NCI-H82 treated with DMSO at 0.1 percent for 48 hours (cell line): ENCODE measurements around the gene ST3GAL4.
"Not testable (repeated sequence)": the region's sequence is repeated elsewhere in the genome, so short reads cannot be mapped to it uniquely, and the experiment has no call there.

Source experiments
- DNase-seq: peaks from one replicate; lab custom pipeline; 2025; ENCODE audit not compliant: unreplicated experiment; lab: John Stamatoyannopoulos, UW

Gene ST3GAL4

DNA sequence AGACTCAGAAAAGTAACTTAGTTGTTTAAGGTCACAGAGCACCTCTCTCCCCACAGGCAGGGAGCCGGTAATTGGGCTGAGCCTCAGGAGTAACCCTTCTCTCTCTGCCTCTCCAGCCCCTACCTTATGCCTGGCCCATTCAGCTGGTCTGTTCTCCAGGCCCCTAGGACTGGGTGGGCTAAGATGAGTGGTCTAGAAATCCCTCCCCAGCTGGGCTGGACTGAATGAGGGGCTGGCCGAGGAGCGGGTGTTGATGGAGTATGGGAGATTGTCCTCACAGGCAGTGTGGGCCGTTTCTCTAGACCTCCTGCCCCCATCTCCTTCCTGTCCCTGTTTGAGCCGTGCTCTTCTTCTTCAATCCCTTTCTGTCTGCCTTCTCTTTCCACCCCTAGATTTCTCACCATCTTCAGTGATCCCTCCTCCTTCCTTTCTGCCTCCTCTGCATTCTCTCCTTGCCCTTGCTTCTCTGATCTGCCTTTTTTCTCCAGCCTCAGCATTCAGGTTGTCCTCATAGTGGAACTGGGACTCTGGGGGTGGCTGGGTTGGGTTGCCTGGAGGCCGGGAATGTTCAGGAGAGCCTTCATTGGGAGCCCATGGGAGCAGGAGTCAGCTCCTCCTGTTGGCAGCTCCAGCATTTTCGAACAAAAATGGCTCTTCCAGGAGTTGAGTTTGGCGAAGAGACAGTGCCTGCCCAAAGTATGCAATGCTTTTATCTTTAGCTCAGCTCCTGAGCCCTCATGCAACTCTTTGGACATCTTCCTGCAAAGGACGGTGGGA, 7.6 kb downstream of the ST3GAL4 start:
- no peak for DNase-seq

DNA sequence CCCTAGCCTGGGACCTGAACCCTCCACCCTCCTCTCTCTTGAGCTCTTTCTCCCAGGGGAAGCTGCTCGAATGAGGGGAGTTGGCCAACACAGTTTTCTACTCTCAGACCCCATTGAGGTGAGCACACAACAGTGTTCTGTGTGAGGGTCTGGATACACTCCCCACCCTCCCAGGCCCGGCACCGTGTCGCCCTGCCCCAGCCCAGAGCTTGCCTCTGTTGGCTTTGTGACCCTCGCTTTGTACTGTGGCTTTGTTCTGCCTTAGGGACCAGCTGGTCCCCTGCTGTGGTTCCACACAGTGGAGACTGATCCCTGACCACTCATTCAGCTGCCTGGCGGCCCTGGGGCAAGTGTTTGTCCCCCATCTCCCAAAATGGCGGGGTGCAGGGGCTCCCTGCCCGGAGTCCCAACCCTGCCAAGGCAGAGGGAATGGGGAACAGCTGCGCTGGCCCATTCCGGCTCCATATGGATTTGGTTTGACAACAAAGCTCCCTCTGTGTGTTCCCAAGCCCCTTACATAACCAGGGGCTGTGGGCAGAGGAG, 8.3 kb downstream of the ST3GAL4 start:
- no peak for DNase-seq

DNA sequence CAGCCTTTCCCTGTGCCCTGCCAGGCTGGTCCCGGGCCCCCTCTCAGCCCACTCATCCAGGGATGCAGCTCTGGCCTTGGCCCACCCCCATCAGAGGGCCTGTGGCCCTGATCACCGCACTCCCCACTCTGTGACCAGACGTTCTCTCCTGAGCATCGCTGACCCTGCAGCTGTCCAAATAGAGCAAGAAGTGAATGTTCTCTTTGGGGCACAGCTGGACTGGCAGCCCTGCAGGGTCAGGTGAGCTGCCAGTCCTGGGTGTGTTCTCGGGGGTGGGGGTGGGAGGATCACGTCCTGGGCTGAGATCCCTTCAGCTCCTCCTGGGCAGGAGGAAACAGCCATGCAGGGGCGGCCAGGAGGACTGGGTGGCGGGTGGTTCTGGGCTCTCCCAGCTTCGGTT, 9.2 kb downstream of the ST3GAL4 start:
- not testable (repeated sequence) for DNase-seq

DNA sequence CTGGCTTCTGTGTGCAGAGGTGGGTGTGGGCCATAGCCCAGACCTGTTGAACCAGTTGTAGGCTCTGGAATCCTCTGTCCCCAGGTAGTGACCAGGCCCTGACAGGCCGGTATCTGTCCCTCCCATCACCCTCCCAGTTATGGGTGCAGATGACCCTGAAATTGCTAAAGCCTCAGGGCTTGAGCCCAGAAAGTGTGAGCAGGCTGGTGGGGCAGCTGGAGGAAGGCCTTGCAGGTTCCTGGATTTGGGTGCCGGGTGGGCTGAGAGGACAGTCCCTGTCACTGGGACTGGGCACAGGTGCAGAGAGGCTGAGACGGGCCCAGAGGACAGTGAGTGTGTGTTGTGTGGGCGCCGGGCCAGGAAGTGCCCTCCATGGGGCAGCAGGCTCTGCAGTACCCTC, 10.0 kb downstream of the ST3GAL4 start:
- DNase-seq, result not testable (repeated sequence)

DNA sequence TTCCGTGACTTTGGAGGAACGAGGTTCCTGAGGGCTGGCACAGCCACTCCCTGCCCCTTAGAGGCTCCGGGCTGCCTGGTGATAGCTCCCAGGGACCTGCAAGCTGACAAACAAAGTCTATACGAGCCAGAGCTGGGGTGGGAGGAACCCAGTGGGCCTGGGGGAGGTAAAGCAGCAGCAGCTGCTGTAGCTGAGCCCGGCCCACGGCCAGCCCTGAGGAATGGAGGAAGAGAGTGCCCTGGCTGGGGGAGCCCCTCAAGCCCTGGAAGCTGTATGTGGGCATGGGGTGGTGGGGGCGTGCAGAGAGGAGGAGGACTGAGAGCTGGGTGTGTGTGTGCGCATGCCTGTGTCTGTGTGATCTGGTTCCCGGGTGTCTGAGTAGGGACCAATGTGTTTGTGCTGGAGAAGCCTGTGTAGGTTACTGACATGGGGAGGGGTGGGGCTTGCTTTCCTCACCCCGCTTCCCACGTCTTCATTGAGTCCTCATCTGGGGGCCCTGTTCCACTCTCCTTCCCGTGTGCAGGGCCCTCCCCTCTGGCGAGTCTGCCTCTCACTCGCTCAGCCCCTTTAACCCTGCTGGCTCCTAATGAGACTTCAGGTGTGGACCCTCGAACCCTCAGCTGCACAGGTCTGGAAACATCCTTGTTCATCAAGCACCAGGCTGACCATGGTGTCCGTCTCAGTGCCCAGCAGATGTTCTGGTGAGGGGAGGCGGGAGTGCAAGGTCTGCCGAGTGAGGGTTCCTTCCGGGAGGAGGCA, 10.8 kb downstream of the ST3GAL4 start:
- no peak for DNase-seq

DNA sequence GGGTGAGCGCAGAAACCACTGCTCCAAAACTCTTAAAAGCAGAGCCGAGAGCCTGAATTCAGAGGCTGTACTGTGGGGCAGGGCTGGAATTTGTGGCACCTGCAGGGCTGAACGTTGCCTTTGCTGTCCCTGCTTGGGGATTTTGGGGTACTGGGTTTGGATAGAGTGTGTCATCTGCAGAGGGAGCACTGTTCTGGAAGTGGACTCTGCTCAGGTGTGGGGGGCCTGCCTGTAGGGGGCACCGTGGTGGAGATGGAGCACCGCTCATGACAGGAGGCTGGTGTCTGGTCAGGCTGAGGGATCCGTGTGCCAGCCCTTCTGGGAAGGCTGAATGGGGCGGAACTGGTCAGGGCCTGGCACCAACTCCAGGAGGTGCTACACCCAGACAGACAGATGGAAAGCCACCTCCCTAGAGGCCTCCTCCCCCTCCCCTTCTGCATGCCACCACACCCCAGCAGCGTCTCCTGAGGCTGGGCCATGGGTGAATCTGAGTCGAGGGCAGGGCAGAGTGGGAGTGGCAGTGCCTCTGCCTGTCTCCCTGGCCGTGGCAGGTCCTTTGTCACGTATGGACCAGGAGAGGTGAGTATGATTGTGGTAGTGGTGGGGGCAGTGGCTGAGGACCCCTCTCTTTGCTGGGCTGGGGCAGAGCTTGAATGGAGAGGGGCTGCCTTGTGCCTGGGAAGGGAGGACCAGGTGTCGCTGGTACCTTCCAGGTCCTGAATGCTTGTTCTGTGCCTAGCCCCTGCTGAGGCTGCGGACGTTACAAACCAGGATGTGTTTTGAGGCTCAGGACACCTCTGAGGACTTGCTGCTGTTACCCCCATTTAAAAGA, 11.6 kb downstream of the ST3GAL4 start:
- DNase-seq, result not testable (repeated sequence)

DNA sequence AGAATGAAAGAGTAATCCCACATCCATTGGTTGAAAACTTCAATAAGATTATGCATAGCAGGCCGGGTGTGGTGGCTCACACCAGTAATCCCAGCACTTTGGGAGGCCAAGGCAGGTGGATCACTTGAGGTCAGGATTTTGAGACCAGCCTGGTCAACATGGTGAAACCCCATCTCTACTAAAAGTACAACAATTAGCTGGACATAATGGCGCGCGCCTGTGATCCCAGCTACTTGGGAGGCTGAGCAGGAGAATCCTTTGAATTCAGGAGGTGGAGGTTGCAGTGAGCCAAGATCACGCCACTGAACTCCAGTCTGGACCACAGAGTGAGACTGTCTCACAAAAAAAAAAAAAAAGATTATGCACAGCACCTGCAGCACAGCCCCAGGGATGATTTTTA, 12.3 kb downstream of the ST3GAL4 start:
- not testable (repeated sequence) for DNase-seq

DNA sequence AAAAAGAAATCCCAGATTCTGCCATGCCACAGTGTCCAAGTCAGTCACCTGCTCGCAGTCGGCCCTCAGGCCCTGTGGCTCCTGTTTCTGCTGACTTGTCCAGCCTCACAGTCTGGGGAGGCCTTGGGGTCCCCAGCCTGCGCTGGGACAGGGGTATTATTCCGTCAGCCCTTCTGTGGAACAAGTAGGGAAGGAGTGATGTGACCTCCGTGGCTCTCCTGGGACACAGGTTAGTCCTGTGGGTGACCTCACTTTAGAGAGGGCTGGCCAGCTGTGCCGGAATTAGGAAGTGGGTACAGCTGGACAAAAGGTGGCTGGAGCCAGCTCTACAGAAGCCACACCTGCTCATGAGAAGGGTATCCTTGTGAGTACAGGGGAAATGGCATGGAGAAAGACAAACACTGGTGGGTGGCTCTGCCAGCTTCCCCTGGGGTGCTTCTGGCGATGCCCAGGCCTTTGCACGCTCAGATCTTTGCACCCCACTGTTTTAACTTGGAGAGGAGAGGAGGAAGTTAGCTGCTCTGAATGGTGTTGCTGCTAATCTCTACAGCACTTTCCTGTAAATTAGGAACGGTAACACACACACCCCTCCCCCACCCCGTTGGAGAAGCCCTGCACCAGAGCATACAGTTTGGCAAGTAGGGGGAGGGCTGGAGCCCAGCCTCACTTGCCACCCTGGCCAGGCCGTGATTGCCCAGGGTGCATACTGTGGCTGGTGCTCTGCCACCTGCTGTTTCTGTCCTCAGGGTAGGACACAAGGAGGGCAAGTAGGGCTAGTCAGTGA, 13.0 kb downstream of the ST3GAL4 start:
- not testable (repeated sequence) for DNase-seq

DNA sequence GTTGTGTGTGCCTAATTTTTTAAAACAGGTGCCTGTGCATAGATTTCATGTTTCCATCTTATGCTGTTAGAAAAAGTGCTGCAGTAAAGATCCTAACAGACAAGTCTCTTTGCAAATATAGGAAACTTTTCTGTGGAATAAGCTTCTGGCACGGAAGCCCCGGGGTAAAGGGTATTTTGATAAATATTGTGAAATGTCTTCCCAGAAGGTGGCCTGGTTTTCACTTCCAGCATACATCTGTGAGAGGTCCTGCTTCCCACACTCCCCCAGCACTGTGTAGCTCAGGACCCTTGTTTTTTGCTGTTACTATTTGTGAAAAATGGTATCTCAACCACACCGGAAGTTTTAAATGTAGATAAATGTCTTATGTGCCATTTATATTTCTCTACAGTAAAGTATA, 14.5 kb downstream of the ST3GAL4 start:
- no peak for DNase-seq

DNA sequence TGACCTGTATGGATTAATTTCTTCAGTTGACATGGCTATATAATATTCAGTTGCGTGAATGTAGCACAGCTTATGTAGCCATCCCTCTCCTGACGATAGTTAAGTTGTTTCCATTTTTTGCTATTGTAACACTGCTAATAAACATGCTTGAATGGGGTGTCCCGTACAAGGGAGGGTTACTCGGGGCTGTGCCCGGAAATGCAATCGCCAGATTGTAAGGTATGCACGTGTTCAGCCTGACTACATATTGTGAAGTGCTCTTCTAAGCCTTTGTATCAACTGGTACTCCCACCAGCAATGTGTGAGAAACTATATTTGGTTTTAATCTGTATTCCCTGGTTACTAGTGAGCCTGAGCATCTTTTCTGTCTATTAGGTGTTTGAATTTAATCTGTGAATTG, 16.1 kb downstream of the ST3GAL4 start:
- DNase-seq, result no peak

DNA sequence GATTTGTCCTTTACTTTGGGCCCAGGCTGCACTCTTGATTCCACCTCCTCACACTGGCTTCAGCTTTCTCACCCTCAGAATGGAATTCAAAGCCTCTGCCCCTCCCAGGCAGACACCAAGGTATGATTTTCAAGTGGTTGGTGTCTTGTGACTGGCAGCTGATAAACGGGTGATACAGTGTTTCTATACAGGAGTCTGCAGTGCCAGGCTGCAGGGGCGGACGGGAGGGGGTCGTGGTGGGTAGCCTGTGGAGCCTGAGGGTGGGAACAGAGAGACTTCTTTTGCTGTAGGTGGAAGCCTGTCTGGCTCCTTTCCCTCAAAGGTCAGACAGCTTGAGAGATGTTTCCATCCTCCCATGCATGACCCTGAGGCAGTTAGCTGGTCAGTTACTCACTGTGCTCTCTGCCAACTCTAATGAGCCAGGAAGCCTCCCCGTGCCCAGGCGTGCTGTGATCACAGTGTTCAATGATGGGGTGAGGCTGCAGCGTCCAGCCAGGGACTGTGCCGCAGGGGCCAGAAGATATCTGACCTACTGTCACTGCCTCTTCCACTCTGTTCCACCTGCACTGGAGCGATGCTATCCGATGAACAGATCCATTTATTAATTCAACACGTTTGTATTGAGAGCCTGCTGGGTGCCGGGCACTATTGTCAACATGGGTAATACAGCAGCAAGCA, 18.0 kb downstream of the ST3GAL4 start:
- not testable (repeated sequence) for DNase-seq

DNA sequence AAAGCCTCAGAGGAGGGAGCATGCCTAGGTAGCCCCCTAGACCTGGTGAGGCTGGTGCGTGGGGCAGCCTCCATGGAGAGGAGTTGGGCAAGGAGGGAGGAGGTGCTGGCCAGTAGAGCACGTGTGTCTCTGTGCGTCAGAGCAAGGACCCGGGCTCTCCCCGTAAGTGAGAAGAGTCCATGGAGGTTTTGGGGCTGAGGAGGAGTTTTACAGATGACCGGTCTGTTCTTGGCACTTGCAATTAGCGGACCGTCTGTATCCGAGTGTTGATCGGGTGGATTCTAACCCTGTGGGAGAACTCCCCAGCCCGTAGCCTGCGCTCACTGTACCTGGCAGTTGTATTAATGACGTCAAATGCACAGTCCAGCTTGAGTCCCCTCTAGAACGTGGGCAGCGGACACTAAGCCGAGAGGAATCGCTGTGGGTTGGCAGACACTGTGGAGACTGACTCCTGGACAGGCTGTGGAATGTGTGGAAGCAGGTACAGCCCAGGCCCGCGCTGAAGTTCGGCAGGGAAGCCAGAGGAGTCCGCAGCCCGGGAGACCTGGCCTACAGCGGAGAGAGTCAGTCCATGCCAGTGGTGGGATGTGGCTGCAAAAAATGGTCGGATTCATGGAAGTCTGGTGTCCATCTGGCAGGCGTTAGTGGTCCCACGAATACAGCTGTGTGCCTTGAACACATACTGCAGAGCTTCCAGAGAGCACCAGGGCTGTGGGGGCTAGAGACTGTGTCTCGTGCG, 19.2 kb downstream of the ST3GAL4 start:
- not testable (repeated sequence) for DNase-seq

DNA sequence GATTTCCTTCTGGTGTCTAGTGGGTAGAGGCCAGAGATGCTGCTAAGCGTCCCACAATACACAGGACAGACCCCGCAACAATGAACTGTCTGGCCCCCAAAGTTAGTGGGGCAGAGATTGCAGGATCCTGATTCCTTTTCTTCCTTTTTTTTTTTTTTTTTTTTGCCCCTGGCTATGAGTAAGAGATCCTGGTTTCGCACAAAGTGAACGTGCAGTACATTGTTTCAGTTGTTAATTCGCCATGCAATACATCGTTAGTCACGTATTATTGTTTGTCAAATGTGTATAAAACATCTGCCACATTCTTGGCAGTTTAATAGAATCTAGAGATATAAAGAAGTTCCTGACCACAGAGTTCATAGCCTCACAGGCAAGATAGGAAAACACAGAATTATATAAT, 20.2 kb downstream of the ST3GAL4 start:
- DNase-seq, result no peak

DNA sequence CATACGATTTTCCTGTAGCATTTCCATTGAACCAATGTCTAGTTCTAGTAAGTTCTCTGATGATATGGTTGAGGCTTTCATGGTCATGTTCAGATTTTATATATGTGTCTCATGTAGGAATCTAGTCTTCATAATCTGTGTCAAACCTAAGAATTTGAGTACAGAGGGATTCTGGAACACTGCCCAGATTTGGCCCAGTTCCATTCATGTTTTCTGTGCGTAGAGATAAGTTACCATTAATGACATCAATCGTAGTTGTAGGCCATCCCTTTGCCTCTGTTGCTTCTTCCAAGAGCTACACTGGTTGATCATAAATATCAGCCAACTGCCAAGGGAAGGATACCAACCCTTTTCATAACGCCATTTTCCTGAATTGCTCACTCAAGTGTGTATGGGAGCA, 23.3 kb downstream of the ST3GAL4 start:
- DNase-seq, result no peak

DNA sequence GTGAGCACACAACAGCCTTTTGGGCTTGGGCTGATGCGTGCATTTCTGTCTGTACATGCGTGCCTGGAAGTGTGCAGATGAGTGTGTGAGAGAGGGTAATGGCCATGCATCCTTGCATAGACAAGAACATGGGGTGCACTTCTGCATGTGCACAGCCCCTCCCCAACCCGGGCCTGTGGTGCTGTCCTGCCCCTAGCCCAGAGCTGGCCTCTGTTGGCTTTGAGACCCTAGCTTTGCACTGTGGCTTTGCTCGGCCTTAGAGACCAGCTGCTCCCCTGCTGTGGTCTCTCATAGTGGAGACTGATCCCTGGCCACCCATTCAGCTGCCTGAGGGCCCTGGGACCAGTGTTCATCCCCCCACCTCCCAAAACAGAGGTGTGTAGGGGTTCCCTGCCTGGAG, 25.4 kb downstream of the ST3GAL4 start:
- no peak for DNase-seq

DNA sequence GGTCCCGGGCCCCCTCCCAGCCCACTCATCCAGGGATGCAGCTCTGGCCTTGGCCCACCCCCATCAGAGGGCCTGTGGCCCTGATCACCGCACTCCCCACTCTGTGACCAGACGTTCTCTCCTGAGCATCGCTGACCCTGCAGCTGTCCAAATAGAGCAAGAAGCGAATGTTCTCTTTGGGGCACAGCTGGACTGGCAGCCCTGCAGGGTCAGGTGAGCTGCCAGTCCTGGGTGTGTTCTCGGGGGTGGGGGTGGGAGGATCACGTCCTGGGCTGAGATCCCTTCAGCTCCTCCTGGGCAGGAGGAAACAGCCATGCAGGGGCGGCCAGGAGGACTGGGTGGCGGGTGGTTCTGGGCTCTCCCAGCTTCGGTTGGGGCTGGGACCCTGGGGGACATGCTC, 26.5 kb downstream of the ST3GAL4 start:
- not testable (repeated sequence) for DNase-seq

DNA sequence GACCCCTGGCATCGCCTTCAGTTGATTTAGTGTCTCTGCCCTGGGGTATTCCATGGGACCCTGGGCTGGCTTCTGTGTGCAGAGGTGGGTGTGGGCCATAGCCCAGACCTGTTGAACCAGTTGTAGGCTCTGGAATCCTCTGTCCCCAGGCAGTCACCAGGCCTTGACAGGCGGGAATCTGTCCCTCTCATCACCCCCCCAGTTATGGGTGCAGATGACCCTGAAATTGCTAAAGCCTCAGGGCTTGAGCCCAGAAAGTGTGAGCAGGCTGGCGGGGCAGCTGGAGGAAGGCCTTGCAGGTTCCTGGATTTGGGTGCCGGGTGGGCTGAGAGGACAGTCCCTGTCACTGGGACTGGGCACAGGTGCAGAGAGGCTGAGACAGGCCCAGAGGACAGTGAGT, 27.2 kb downstream of the ST3GAL4 start:
- DNase-seq, result not testable (repeated sequence)

DNA sequence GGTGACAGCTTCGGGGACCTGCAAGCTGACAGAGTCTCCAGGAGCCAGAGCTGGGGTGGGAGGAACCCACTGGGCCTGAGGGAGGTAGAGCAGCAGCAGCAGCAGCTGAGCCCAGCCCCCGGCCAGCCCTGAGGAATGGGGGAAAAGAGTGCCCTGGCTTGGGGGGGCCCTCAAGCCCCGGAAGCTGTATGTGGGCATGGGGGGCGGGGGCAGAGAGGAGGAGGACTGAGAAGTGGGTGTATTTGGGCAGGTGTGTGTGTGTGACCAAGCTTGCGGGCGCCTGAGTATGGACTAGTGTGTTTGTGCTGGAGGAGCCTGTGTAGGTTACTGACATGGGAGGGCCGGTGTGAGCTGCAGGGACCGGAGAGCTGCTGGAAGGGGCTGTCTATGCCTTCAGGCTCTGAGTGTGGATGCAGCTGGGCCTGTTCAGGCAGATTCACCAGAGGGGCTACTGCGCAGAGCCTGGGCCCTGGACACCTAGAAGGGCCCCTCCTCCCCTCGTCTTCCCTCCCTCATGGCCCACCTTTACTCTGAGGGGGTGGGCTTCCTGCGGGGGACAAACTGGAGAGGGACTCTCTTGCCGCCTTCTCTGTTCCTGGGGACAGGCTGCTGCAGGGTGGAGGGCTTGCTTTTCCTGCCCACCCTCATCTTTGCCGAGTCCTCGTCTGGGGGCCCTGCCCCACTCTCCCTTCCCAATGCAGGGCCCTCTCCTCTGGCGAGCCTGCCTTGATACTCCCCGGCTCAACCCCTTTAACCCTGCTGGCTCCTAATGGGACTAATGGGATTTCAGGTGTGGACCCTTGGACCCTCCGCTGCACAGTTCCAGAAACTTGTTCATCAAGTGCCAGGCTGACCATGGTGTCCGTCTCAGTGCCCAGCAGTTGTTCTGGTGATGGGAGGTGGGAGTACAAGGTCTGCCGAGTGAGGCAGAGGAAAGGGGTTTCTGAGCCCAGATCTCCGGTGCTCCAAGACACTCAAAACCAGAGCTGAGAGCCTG, 28.2 kb downstream of the ST3GAL4 start:
- DNase-seq, result no peak
